ENCODE data around the gene CARMIL1. TPM values are rescaled to one million over a fixed set of nuclear protein-coding genes. Genes with fewer than 3 reads are reported as not detected.
A peak's percentile ranks its signal among the peaks of the same experiment; 100 is the strongest.

The CARMIL1 gene
- total and polyA plus RNA-seq, 2 donors from 2014 or later, result 22.3 to 51.1 TPM

DNA sequence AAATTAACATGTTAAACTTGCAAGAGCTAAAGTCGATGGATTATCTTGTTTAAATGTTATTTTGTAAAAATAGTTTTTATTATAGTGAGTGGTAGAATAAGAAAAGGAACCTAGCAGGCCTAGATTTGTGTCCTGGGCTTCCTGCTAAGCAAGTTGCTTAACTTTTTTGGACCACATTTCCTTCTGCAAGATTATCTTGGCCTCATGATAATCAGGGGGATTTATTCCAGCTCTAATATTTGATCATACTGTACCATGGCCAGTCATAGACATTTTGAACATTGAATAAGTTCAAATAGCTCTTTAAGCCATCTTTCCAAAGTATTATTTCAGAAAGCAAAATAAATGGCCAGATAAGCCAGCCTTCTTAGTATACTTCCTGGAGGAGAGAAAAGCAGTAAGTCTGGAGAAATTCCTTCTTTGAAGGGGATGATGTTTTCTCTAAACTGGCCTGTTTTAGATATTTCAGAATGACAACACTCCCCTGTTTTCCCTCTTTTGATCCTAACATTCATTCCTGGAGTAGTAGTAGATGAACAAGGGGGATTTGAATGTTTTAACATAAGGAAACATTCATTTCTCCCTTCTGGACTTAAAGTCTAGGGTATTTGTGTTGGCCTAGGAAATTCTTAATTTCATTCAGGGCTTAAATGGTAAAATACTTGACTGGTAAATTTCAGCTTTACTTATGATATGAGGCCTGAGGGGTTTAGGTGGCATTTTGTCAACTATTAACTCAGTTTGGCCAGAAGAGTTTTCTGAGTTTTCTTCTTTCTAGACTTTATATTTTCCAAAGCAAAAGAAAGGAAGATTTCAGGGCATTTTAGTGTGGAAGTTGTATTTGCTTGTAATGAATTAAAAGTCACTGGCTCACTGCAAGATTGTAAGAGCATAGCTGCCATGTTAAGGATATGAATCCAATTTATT is 264.1 kb downstream of the CARMIL1 start:
- DNase-seq, result no peak
- Histone ChIP-seq H3K9ac (ENCODE audit: low read length in 3 of 3) (no peak overlapping the region), H3K27ac (ENCODE audit: low read depth in 2 of 2, low read length in 2 of 2) (no peak overlapping the region), H3K4me3 (ENCODE audit: low read length in 3 of 3) (no peak overlapping the region), H3K36me3 (ENCODE audit: control insufficient read depth in 2 of 3, insufficient read depth in 3 of 3, low read length in 3 of 3) (no peaks in the 10 kb centered on the region), H3K9me3 (ENCODE audit: control insufficient read depth in 2 of 3, insufficient read depth in 1 of 3, low read length in 3 of 3) (no peaks in the 10 kb centered on the region), H3K4me1 (ENCODE audit: control insufficient read depth in 2 of 3, insufficient read depth in 2 of 3, low read depth in 1 of 3, low read length in 3 of 3) (no peaks in the 10 kb centered on the region), H3K27me3 (ENCODE audit: control insufficient read depth, insufficient read depth, low read length) (no peaks in the 10 kb centered on the region)
- intact Hi-C loops (cut with DNase I), result no loop called here
- TF ChIP-seq, protein P1, sequence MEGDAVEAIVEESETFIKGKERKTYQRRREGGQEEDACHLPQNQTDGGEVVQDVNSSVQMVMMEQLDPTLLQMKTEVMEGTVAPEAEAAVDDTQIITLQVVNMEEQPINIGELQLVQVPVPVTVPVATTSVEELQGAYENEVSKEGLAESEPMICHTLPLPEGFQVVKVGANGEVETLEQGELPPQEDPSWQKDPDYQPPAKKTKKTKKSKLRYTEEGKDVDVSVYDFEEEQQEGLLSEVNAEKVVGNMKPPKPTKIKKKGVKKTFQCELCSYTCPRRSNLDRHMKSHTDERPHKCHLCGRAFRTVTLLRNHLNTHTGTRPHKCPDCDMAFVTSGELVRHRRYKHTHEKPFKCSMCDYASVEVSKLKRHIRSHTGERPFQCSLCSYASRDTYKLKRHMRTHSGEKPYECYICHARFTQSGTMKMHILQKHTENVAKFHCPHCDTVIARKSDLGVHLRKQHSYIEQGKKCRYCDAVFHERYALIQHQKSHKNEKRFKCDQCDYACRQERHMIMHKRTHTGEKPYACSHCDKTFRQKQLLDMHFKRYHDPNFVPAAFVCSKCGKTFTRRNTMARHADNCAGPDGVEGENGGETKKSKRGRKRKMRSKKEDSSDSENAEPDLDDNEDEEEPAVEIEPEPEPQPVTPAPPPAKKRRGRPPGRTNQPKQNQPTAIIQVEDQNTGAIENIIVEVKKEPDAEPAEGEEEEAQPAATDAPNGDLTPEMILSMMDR (IDR thresholded peaks at IDR 0.05; ENCODE audit: borderline replicate concordance, extremely low read depth, insufficient read depth), result no peak
- FAIRE-seq, result peak; percentile 6

DNA sequence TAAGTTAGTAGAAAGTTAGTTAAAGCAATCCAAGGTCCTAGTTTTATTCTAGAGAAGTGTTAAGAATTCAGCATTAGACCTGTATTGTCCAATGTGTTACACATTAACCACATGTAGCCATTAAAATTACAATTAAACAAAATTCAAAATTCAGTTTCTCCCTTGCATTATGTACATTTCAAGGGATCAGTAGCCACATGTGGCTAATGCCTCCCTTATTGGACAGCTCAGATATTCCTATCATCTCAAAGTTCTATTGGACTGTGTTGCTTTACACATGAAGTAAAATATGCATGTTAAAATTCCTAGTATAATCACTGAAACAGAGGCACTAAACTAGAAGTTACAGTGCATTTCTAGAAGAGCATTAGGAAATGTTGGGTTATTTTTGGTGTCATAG is 265.7 kb downstream of the CARMIL1 start:
- Histone ChIP-seq H3K36me3 (ENCODE audit: control insufficient read depth in 2 of 3, insufficient read depth in 3 of 3, low read length in 3 of 3) (no peaks in the 10 kb centered on the region), H3K27ac (ENCODE audit: low read depth in 2 of 2, low read length in 2 of 2) (no peak overlapping the region), H3K9ac (ENCODE audit: low read length in 3 of 3) (no peak overlapping the region), H3K4me3 (ENCODE audit: low read length in 3 of 3) (no peak overlapping the region), H3K4me1 (ENCODE audit: control insufficient read depth in 2 of 3, insufficient read depth in 2 of 3, low read depth in 1 of 3, low read length in 3 of 3) (no peaks in the 10 kb centered on the region), H3K27me3 (ENCODE audit: control insufficient read depth, insufficient read depth, low read length) (no peaks in the 10 kb centered on the region), H3K9me3 (ENCODE audit: control insufficient read depth in 2 of 3, insufficient read depth in 1 of 3, low read length in 3 of 3) (no peaks in the 10 kb centered on the region)
- FAIRE-seq, result no peak
- intact Hi-C loops (cut with DNase I), result no loop called here
- no peak for DNase-seq
- TF ChIP-seq, protein P1 (IDR thresholded peaks at IDR 0.05; ENCODE audit: borderline replicate concordance, extremely low read depth, insufficient read depth), result no peak

DNA sequence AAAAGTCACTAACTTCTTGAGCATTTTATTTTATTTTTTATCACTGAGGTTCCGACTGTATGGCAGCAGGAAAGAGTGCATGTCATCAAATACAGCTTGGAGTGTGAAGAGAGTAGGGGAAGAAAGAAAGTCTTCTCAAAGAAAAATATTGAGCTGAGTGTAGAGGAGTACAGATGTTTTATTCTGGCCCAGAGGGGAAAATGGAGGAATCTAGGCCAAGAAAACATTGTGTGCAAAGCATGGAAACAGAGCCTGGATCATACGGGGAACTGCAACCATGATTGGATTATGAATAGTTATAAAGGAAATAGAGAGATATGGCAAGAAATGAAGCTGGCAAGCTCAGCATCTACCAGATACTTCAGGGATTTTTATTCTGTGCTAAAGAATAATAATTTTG is 268.6 kb downstream of the CARMIL1 start:
- Histone ChIP-seq H3K36me3 (ENCODE audit: control insufficient read depth in 2 of 3, insufficient read depth in 3 of 3, low read length in 3 of 3) (no peaks in the 10 kb centered on the region), H3K4me3 (ENCODE audit: low read length in 3 of 3) (no peak overlapping the region), H3K27me3 (ENCODE audit: control insufficient read depth, insufficient read depth, low read length) (no peaks in the 10 kb centered on the region), H3K9ac (ENCODE audit: low read length in 3 of 3) (no peak overlapping the region), H3K9me3 (ENCODE audit: control insufficient read depth in 2 of 3, insufficient read depth in 1 of 3, low read length in 3 of 3) (no peaks in the 10 kb centered on the region), H3K4me1 (ENCODE audit: control insufficient read depth in 2 of 3, insufficient read depth in 2 of 3, low read depth in 1 of 3, low read length in 3 of 3) (no peaks in the 10 kb centered on the region), H3K27ac (ENCODE audit: low read depth in 2 of 2, low read length in 2 of 2) (no peak overlapping the region)
- TF ChIP-seq, protein P1 (IDR thresholded peaks at IDR 0.05; ENCODE audit: borderline replicate concordance, extremely low read depth, insufficient read depth), result no peak
- intact Hi-C loops (cut with DNase I), result no loop called here
- FAIRE-seq (no peak), DNase-seq (no peak)

All from kidney (tissue), 14 donors.